Measurements from ENCODE around the gene AOPEP. TPM values are rescaled to one million over a fixed set of nuclear protein-coding genes. Genes with fewer than 3 reads are reported as not detected.

AOPEP gene
- total RNA-seq, 1 experiment from 2014 or later: 79.5 TPM

- no peak overlapping the region for H3K27ac ChIP-seq
- DNase-seq: peak in 1 of 2 experiments; percentile 37
- peaks cover 16% of the 10 kb centered on the region for H3K4me1 ChIP-seq
- no peaks in the 10 kb centered on the region for H3K36me3 ChIP-seq
- H3K27me3 ChIP-seq: no peaks in the 10 kb centered on the region
- no peaks in the 10 kb centered on the region for H3K9me3 ChIP-seq (replicated peaks)
- H3K4me3 ChIP-seq: no peak overlapping the region
Observed at GRCh38 chr9:94817291-94818177, 91.0 kb downstream of the AOPEP start.

- no peak for DNase-seq
- H3K4me3 ChIP-seq: no peak overlapping the region
- H3K27ac ChIP-seq: no peak overlapping the region
- no peaks in the 10 kb centered on the region for H3K36me3 ChIP-seq
- no peaks in the 10 kb centered on the region for H3K9me3 ChIP-seq (replicated peaks)
- H3K27me3 ChIP-seq: no peaks in the 10 kb centered on the region
- peaks cover 18% of the 10 kb centered on the region for H3K4me1 ChIP-seq
Observed at GRCh38 chr9:94818178-94818541, 91.7 kb downstream of the AOPEP start.

DNA sequence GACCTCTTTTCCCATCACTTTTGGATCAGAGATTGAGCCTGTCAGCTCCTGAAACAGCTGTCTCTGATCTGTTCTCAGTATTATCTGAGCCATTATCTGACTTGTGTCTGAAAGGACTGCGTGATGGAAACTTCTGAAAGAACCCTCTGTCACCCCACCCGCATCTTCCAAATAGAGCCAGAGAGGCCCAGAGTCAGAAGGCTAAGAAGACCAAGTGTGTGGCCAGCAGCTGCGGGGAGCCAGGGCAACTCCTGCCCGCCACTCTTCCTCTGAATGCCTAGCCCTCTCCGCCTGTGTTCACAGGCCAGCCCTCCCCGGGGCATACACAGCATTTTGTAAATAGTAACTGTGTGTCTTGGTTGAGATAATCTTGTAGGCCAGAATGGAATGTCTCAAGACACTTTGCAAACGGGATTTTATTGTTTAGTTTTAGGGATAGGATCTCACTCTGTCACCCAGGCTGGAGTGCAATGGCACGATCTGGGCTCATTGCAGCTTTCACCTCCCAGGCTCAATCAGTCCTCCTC, 92.7 kb downstream of the AOPEP start:
- peak; percentile 79 to 86 for DNase-seq
- no peaks in the 10 kb centered on the region for H3K27me3 ChIP-seq
- H3K36me3 ChIP-seq: no peaks in the 10 kb centered on the region
- H3K4me3 ChIP-seq: no peak overlapping the region
- peak overlapping the region; percentile 28 for H3K27ac ChIP-seq
- no peaks in the 10 kb centered on the region for H3K9me3 ChIP-seq (replicated peaks)
- H3K4me1 ChIP-seq: peaks cover 18% of the 10 kb centered on the region

- DNase-seq: no peak
- Histone ChIP-seq H3K4me3 (no peak overlapping the region), H3K36me3 (no peaks in the 10 kb centered on the region), H3K27me3 (no peaks in the 10 kb centered on the region), H3K27ac (no peak overlapping the region), H3K4me1 (peaks cover 18% of the 10 kb centered on the region), H3K9me3 (replicated peaks) (no peaks in the 10 kb centered on the region)
Observed at GRCh38 chr9:94821098-94821887, 94.8 kb downstream of the AOPEP start.

DNA sequence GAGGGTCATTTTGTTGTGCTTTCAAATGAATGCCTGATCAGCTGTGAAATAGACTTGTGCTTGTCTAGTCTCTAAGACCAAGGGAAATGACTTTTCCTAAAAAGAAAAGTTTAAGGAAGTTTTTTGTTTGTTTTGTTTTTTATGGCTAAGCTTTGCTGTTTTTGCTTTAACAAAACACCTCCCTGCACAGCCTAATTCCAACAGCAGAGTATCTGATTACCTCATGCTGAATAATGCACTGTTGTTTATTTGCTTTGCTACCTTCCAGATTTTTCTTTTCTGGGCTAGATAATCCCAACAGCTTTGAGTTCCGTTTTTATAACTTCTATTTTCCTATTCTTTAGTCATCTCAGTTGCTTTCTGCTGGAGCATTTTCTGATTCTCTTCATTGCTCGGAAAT, 95.8 kb downstream of the AOPEP start:
- DNase-seq: no peak
- H3K36me3 ChIP-seq: no peaks in the 10 kb centered on the region
- no peak overlapping the region for H3K4me3 ChIP-seq
- H3K4me1 ChIP-seq: peaks cover 18% of the 10 kb centered on the region
- no peak overlapping the region for H3K27ac ChIP-seq
- H3K9me3 ChIP-seq (replicated peaks): no peaks in the 10 kb centered on the region
- H3K27me3 ChIP-seq: no peaks in the 10 kb centered on the region

DNA sequence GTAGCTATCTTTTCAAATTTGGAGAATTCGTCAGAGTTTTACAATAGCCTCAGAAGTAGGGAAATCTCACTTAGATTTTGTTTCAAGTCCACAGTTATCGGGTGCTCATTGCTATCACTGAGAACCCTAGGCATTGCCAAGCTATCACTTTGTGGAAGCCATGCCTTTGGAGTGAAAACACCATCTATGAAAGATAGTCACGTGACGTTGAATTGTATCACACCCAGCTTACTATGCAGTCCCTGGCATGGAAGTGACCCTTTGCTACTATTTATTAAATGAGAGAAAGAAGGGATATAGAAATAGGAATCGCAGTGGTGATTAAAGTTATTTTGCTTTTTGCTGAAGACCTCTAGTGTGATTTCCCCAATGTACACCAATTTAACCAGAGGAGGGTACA, 97.2 kb downstream of the AOPEP start:
- H3K27ac ChIP-seq: no peak overlapping the region
- H3K4me1 ChIP-seq: peaks cover 27% of the 10 kb centered on the region
- DNase-seq: no peak
- no peaks in the 10 kb centered on the region for H3K9me3 ChIP-seq (replicated peaks)
- no peaks in the 10 kb centered on the region for H3K27me3 ChIP-seq
- H3K4me3 ChIP-seq: no peak overlapping the region
- no peaks in the 10 kb centered on the region for H3K36me3 ChIP-seq

DNA sequence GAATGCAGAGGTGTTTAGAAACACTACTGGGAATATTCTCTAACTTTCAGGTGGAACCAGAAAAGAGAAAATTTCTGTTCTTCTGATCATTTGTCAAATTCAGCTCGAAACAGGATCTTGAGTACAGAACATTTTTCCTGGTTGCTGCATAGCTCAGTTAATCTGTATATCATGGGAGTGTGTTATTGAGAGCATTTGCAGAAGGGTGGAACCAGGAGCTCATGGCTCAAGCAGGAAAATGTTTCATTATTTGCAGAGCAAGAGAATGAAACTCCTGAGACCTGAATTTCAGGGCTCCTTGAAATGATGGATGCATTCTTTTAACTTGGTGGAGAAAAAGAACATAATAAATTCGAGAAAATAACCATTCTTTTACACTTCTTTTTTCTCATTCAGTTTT, 97.9 kb downstream of the AOPEP start:
- Histone ChIP-seq H3K27ac (no peak overlapping the region), H3K36me3 (no peaks in the 10 kb centered on the region), H3K4me1 (peaks cover 27% of the 10 kb centered on the region), H3K9me3 (replicated peaks) (no peaks in the 10 kb centered on the region), H3K4me3 (no peak overlapping the region), H3K27me3 (no peaks in the 10 kb centered on the region)
- DNase-seq: no peak

DNA sequence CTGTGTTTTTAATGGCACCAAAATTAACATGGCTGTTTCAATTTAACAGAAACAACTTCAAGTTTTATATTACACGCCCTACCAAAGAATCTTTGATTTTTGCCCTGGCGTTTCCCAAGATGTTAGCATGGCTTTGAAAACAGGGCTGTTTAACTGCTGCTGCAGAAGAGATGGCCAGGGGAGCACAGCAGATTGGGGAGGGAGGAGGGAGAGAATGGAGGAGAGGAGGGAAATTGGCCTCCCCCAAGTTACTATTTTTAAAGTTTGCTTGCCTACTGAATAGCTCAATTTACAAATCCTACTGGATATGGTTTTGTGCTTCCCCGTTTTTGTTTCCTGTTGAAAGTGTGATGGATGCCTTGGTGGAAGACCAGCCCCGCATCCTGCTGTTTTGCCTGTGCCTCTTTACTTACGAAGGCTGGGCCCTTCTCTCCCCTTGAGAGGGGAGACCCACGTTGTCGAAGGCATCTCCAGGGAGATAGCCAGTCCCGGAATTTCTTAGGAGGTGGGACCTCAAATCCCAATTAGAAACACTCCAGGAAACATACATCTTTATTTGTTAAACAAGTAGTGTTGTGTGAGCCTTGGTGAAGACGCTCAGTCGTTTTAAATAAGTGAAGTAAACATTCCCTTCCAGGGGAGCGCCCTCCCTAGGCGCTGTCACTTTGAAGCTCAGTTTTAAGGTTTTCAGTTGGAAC, 98.6 kb downstream of the AOPEP start:
- Histone ChIP-seq H3K27ac (no peak overlapping the region), H3K9me3 (replicated peaks) (no peaks in the 10 kb centered on the region), H3K36me3 (no peaks in the 10 kb centered on the region), H3K4me3 (no peak overlapping the region), H3K4me1 (peaks cover 30% of the 10 kb centered on the region), H3K27me3 (no peaks in the 10 kb centered on the region)
- no peak for DNase-seq

DNA sequence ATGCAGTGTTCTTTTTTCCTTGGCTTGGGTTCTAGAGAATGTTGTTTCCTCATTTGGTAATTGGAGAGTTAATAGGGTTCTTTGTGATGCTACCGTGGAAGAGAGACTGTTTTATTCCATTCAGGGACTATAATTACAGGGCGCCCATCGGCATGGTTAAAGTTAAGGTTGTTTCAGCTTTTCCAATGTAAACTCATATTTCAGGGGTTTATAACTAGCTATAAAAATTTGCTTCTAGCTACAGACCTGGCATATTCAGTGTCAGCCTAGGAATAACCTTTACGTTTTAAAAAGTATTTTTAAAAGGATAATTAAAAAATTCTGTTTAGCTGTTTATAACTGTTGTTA, 99.1 kb downstream of the AOPEP start:
- H3K9me3 ChIP-seq (replicated peaks): no peaks in the 10 kb centered on the region
- H3K4me3 ChIP-seq: no peak overlapping the region
- H3K4me1 ChIP-seq: peaks cover 31% of the 10 kb centered on the region
- no peak for DNase-seq
- H3K27ac ChIP-seq: no peak overlapping the region
- H3K36me3 ChIP-seq: no peaks in the 10 kb centered on the region
- H3K27me3 ChIP-seq: no peaks in the 10 kb centered on the region

DNA sequence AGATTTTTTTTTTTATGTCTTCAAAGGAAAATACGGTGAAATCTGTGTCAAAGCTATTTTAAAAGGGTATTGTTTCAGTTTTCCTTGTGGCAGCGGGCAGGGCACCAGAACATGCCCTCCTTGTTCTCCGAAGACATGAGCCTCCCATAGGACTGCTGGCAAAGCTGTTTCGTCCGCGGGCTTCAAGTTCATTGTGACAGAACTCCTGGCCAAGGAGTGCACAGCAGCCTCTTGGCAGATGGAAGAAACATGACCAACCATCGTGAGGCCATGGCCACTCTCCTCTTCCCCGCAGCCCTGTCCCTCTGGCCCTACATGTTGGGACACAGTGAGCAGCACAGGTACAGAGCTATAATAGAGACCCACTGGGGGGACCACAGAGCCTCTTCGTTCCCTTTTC, 99.5 kb downstream of the AOPEP start:
- no peaks in the 10 kb centered on the region for H3K9me3 ChIP-seq (replicated peaks)
- no peak for DNase-seq
- no peak overlapping the region for H3K27ac ChIP-seq

DNA sequence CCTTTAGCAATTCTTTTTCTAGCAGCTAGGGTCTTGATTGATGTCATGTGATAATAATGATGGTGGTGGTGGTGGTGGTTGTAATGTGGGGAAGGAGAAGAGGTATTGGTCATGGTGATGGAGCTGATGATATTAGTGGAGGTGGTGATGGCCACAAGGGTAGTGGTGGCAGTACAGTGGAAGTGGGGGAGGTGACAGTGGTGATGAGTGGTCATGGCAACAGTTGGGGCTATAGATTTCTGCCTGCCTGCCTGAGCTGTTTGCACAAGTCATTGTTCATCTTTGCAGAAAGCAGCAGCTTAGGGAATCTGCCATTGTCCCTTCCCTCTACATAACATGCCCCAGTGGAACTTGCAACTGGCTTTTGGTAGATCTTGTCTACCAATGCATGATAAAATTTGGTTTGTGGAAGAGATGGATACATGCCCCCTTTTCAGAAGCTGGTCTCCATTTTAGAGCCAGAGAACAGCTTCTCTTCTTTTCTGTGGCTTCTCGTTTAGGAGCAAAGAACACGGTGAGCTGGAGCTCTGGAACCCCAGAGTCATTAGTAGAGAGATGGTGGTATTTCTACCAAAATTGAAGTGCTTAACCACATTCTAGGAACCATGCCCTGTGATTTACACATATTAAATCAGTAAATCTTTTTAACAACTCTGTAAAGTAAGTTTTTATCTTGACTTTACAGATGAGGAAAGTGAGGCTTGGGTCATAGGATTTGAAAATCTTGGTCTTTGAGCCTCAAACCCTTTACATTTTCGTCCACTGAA, 100.3 kb downstream of the AOPEP start:
- no peak for DNase-seq
- no peaks in the 10 kb centered on the region for H3K27me3 ChIP-seq
- peaks cover 5% of the 10 kb centered on the region for H3K9me3 ChIP-seq (replicated peaks)
- no peak overlapping the region for H3K4me3 ChIP-seq
- peaks cover 31% of the 10 kb centered on the region for H3K4me1 ChIP-seq
- H3K36me3 ChIP-seq: no peaks in the 10 kb centered on the region
- H3K27ac ChIP-seq: no peak overlapping the region

More for the DNA sequence above, 99.5 kb downstream of the AOPEP start:
- no peaks in the 10 kb centered on the region for H3K27me3 ChIP-seq
- H3K36me3 ChIP-seq: no peaks in the 10 kb centered on the region
- H3K4me3 ChIP-seq: no peak overlapping the region
- H3K4me1 ChIP-seq: peaks cover 31% of the 10 kb centered on the region

DNA sequence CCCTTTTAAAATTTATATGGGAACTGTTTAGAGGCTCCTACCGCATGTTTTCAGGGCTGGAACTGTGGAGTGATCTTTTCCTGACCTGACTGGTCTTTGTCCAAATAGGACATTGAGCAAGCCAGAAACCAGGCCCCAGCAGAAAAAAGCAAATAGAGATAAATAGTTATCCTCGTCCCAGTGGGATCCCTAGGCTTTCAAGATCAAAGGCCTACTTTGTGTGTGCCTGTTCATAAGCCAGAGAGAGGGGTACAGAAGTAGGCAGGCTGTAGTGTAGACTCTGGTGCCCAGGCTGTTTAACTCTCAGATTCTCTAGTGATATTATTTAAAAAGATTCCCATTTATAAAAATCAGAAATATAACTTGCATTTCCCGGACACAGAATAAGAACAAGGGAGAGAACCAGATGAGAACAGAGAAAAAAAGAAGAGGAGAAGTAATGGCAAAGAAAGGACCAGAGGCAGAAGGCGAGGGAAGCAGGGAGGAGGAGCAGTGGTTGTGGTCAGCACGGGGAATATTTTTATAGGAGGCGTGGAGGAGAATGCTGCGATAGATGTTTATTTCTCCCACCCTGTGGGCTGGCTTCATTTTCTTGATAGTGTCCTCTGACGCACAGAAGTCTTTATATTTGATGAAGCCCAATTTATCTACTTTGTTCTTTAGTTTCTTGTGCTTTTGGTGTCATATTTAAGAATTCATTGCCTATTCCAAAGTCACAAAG, 101.2 kb downstream of the AOPEP start:
- peaks cover 25% of the 10 kb centered on the region for H3K4me1 ChIP-seq
- no peak for DNase-seq
- no peak overlapping the region for H3K4me3 ChIP-seq
- peaks cover 5% of the 10 kb centered on the region for H3K9me3 ChIP-seq (replicated peaks)
- no peak overlapping the region for H3K27ac ChIP-seq
- no peaks in the 10 kb centered on the region for H3K27me3 ChIP-seq
- no peaks in the 10 kb centered on the region for H3K36me3 ChIP-seq

DNA sequence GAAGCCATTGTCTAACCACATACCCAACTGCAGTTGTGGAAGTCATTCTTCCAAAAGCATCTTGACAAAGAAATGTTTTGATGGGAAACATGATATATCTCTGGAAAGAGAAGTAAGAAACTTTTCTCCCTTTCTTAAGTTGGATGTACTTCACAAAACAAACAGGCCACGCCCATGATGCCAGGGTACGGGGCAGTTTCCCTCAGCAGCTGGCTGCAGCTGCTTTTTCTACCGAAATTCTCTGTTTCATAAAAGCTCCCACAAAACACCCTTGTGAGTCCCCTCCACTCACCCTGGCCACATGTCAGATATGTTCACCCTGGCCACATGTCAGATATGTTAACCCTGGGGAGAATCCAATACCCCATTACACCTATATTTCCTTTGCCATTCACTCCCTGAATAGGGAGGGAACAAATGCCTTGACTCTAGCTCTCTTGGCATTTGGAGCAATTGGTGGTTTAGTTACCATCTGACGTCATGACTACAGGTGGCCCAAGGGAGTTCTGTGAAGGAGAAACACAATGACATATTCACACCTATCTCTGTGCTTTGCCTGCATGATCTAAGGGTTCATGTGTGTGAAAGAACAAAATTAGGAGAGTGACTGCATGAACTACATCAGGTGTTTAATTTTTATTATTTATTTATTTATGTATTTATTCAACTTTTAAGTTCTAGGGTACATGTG, 103.0 kb downstream of the AOPEP start:
- H3K27me3 ChIP-seq: no peaks in the 10 kb centered on the region
- DNase-seq: peak; percentile 57 to 73
- H3K27ac ChIP-seq: peak overlapping the region; percentile 23
- no peak overlapping the region for H3K4me3 ChIP-seq
- H3K36me3 ChIP-seq: no peaks in the 10 kb centered on the region
- H3K4me1 ChIP-seq: peaks cover 25% of the 10 kb centered on the region
- peaks cover 5% of the 10 kb centered on the region for H3K9me3 ChIP-seq (replicated peaks)

Data from SJCRH30 (cell line).